Neural cell (in vitro differentiated cells): Measurements from ENCODE around the gene SLC25A48. TPM values are rescaled to one million over a fixed set of nuclear protein-coding genes. Genes with fewer than 3 reads are reported as not detected.

Experiments
- H2AFZ ChIP-seq: fragments of 200-600, 300-800 bp; sonication (generic), shearing (Covaris generic); 2 replicates; pipeline ENCODE4 v1.6.0; 2014; ENCODE audit warnings: low read depth, mild to moderate bottlenecking, antibody characterized with exemption, low read length, moderate library complexity
- H3F3A ChIP-seq: fragments of 200-600 bp; shearing (Covaris generic); 2 replicates; pipeline ENCODE4 v1.6.1; 2016; ENCODE audit warnings: mild to moderate bottlenecking, moderate library complexity, mixed read lengths, antibody characterized with exemption, low read length; ENCODE audit not compliant: insufficient read depth, poor library complexity, severe bottlenecking
- H3K27ac ChIP-seq: fragments of 200-600, 300-800 bp; sonication (generic), shearing (Covaris generic); 2 replicates; pipeline ENCODE4 v1.5.1; 2014; ENCODE audit warnings: mild to moderate bottlenecking, low read length, moderate library complexity
- H3K27me3 ChIP-seq: fragments of 300-800, 200-600 bp; sonication (generic), shearing (Covaris generic); 2 replicates; pipeline ENCODE4 v1.6.0; 2014; ENCODE audit warnings: mild to moderate bottlenecking, low read depth, low read length, moderate library complexity; ENCODE audit not compliant: insufficient read depth
- H3K36me3 ChIP-seq: fragments of 300-800, 200-600 bp; sonication (generic), shearing (Covaris generic); 2 replicates; pipeline ENCODE4 v1.5.1; 2014; ENCODE audit warnings: mild to moderate bottlenecking, antibody characterized with exemption, low read length, moderate library complexity; ENCODE audit not compliant: insufficient read depth
- H3K4me2 ChIP-seq: fragments of 300-800, 200-600 bp; sonication (generic), shearing (Covaris generic); 2 replicates; pipeline ENCODE4 v1.6.0; 2014; ENCODE audit warnings: mild to moderate bottlenecking, low read length
- H3K4me3 ChIP-seq: fragments of 300-800, 200-600 bp; sonication (generic), shearing (Covaris generic); 2 replicates; pipeline ENCODE4 v1.5.1; 2014; ENCODE audit warnings: mild to moderate bottlenecking, low read length, moderate library complexity
- H3K79me2 ChIP-seq: fragments of 200-600 bp; shearing (Covaris generic); replicated peaks from 2 replicates; pipeline ENCODE4 v1.6.0; 2014; ENCODE audit warnings: mild to moderate bottlenecking, low read length, moderate library complexity; ENCODE audit not compliant: insufficient read depth
- H3K9ac ChIP-seq: fragments of 300-800, 200-600 bp; sonication (generic), shearing (Covaris generic); 2 replicates; pipeline ENCODE4 v1.6.1; 2016; ENCODE audit warnings: mild to moderate bottlenecking, low read length, mixed read lengths
- H3K9me2 ChIP-seq: fragments of 200-600 bp; shearing (Covaris generic); 2 replicates; pipeline ENCODE4 v1.6.1; 2016; ENCODE audit warnings: mild to moderate bottlenecking, low read length, mixed read lengths; ENCODE audit not compliant: insufficient read depth
- H3K9me3 ChIP-seq: fragments of 200-600, 300-800 bp; sonication (generic), shearing (Covaris generic); 2 replicates; pipeline ENCODE4 v1.6.1; 2016; ENCODE audit warnings: mild to moderate bottlenecking, mixed run types, low read length, moderate library complexity, mixed read lengths
- H4K20me1 ChIP-seq: fragments of 200-600 bp; shearing (Covaris generic); 2 replicates; pipeline ENCODE4 v1.6.1; 2016; ENCODE audit warnings: mild to moderate bottlenecking, mixed run types; ENCODE audit not compliant: insufficient read depth
- CTCF ChIP-seq: fragments of 450-650 bp; IDR thresholded peaks from 2 replicates; pipeline ENCODE4 v1.5.1; 2014; ENCODE audit warnings: antibody characterized with exemption, mild to moderate bottlenecking, moderate library complexity; ENCODE audit not compliant: poor library complexity, severe bottlenecking
- EP300 ChIP-seq: fragments of 450-650 bp; conservative IDR thresholded peaks from 2 replicates; pipeline ENCODE4 v1.6.1; 2014; ENCODE audit warnings: antibody characterized with exemption, mild to moderate bottlenecking, moderate library complexity; ENCODE audit not compliant: poor library complexity, severe bottlenecking
- EZH2 ChIP-seq: fragments of 200-600, 300-800 bp; shearing (Covaris generic), sonication (generic); IDR thresholded peaks from 2 replicates; pipeline ENCODE4 v1.6.1; 2014; ENCODE audit warnings: antibody characterized with exemption, low read length, borderline replicate concordance, mild to moderate bottlenecking; ENCODE audit not compliant: insufficient read depth, poor library complexity, severe bottlenecking
- MXI1 ChIP-seq: fragments of 450-650 bp; conservative IDR thresholded peaks from 2 replicates; pipeline ENCODE4 v1.6.1; 2014; ENCODE audit warnings: antibody characterized with exemption, mild to moderate bottlenecking; ENCODE audit not compliant: poor library complexity, severe bottlenecking
- POLR2AphosphoS5 ChIP-seq: IDR thresholded peaks from 2 replicates; pipeline ENCODE4 v1.6.1; 2012
- RAD21 ChIP-seq: fragments of 450-650 bp; conservative IDR thresholded peaks from 2 replicates; pipeline ENCODE4 v1.6.1; 2014; ENCODE audit warnings: antibody characterized with exemption, mild to moderate bottlenecking, moderate library complexity
- REST ChIP-seq: IDR thresholded peaks from 2 replicates; pipeline ENCODE4 v1.6.1; 2012; ENCODE audit warnings: borderline replicate concordance
- SMC3 ChIP-seq: fragments of 450-650 bp; conservative IDR thresholded peaks from 2 replicates; pipeline ENCODE4 v1.6.1; 2014; ENCODE audit warnings: antibody characterized with exemption, mild to moderate bottlenecking, moderate library complexity; ENCODE audit not compliant: poor library complexity
- TAF1 ChIP-seq: IDR thresholded peaks from 2 replicates; pipeline ENCODE4 v1.6.1; 2012; ENCODE audit warnings: low read depth
- polyA plus RNA-seq: library from polyadenylated mRNA; depleted of rRNA; stranded (reverse); fragments of >200 nt; gene quantifications from 2 replicates; pipeline ENCODE4 v1.2.3, GENCODE V29; 2014

SLC25A48 gene
- polyA plus RNA-seq, 1 donor from 2014 or later: 1.0 TPM

GRCh38 chr5:135843571-135844337 is 9.3 kb downstream of the SLC25A48 start:
- Histone ChIP-seq H3K9me2 (no peaks in the 10 kb centered on the region), H3F3A (no peaks in the 10 kb centered on the region), H3K9me3 (no peaks in the 10 kb centered on the region), H3K4me3 (no peak overlapping the region), H3K4me2 (no peak overlapping the region), H3K79me2 (no peaks in the 10 kb centered on the region), H3K36me3 (no peaks in the 10 kb centered on the region), H3K27me3 (no peaks in the 10 kb centered on the region), H3K27ac (no peak overlapping the region), H2AFZ (no peak overlapping the region), H3K9ac (no peak overlapping the region), H4K20me1 (no peaks in the 10 kb centered on the region)
- TF ChIP-seq TAF1: no peak
- TF ChIP-seq EZH2: no peak
- no peak for TF ChIP-seq RAD21
- no peak for TF ChIP-seq SMC3
- TF ChIP-seq POLR2AphosphoS5: no peak
- no peak for TF ChIP-seq EP300
- no peak for TF ChIP-seq CTCF
- TF ChIP-seq REST: no peak
- TF ChIP-seq MXI1: no peak

GRCh38 chr5:135846311-135846710 is 11.8 kb downstream of the SLC25A48 start:
- Histone ChIP-seq H3K4me2 (no peak overlapping the region), H3K27me3 (no peaks in the 10 kb centered on the region), H2AFZ (no peak overlapping the region), H3K9ac (no peak overlapping the region), H3F3A (no peaks in the 10 kb centered on the region), H3K4me3 (no peak overlapping the region), H4K20me1 (no peaks in the 10 kb centered on the region), H3K79me2 (no peaks in the 10 kb centered on the region), H3K27ac (no peak overlapping the region), H3K9me2 (no peaks in the 10 kb centered on the region), H3K9me3 (no peaks in the 10 kb centered on the region), H3K36me3 (no peaks in the 10 kb centered on the region)
- TF ChIP-seq EP300: no peak
- TF ChIP-seq TAF1: no peak
- no peak for TF ChIP-seq SMC3
- TF ChIP-seq EZH2: no peak
- no peak for TF ChIP-seq POLR2AphosphoS5
- no peak for TF ChIP-seq REST
- no peak for TF ChIP-seq RAD21
- no peak for TF ChIP-seq MXI1
- TF ChIP-seq CTCF: no peak
